Stimulated activated CD4-positive, alpha-beta T cell treated with anti-CD3 and anti-CD28 coated beads, Interleukin-12 subunit alpha, Interleukin-12 subunit beta, amount 100 ng/mL, for 4 hours (primary cell): ENCODE results near the gene RASL11A.
"Not testable (repeated sequence)": the region's sequence is repeated elsewhere in the genome, so short reads cannot be mapped to it uniquely, and the experiment has no call there.

ENCODE experiments used
- DNase-seq: peaks from one replicate; pipeline ENCODE4 v3.0.0-alpha.2; 2020

The RASL11A gene

GRCh38 chr13:27302643-27303262 is 32.1 kb downstream of the RASL11A start:
- DNase-seq: no peak

- no peak for DNase-seq
These were observed 33.5 kb downstream of the RASL11A start for GRCh38 chr13:27304099-27304498.

- DNase-seq: no peak
These were observed 34.0 kb downstream of the RASL11A start for GRCh38 chr13:27304611-27305010.

- no peak for DNase-seq
These were observed 35.7 kb downstream of the RASL11A start for GRCh38 chr13:27306364-27306763.

- DNase-seq: no peak
These were observed 38.3 kb downstream of the RASL11A start for GRCh38 chr13:27308941-27309340.

GRCh38 chr13:27309401-27309958 is 38.9 kb downstream of the RASL11A start:
- no peak for DNase-seq

- no peak for DNase-seq
These were observed 39.5 kb downstream of the RASL11A start for GRCh38 chr13:27309967-27310598.

- DNase-seq: no peak
These were observed 40.3 kb downstream of the RASL11A start for GRCh38 chr13:27310946-27311345.

- DNase-seq: no peak
These were observed 41.0 kb downstream of the RASL11A start for GRCh38 chr13:27311518-27312210.

GRCh38 chr13:27313770-27314169 is 43.1 kb downstream of the RASL11A start:
- no peak for DNase-seq

- no peak for DNase-seq
These were observed 48.8 kb downstream of the RASL11A start for GRCh38 chr13:27319404-27319803.

GRCh38 chr13:27321468-27322431 is 51.1 kb downstream of the RASL11A start:
- no peak for DNase-seq

- not testable (repeated sequence) for DNase-seq
These were observed 51.8 kb downstream of the RASL11A start for GRCh38 chr13:27322443-27322842.
